Measurements from ENCODE around the gene SCAF11.

DNA sequence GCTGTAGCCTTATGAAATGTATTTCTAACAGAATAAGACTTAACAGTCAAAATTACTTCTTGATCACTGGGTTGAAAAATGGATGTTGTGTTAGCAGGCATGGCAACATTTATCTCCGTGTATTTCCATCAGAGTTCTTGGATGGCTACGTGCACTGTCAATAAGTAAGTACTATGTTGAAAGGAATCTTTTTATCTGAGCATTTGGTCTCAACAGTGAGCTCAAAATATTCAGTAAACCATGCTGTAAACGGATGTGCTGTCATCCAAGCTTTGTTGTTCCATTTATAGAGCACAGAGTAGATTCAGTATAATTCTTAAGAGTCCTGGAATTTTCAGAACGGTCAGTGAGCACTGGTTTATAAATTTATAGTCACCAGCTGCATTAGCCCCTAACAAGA is 15.5 kb downstream of the SCAF11 start:
- TF ChIP-seq SMC3 (IDR thresholded peaks at IDR 0.05), result no peak
- TF ChIP-seq, protein P1, sequence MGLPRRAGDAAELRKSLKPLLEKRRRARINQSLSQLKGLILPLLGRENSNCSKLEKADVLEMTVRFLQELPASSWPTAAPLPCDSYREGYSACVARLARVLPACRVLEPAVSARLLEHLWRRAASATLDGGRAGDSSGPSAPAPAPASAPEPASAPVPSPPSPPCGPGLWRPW (IDR thresholded peaks at IDR 0.05), result no peak
- TF ChIP-seq, protein P2, sequence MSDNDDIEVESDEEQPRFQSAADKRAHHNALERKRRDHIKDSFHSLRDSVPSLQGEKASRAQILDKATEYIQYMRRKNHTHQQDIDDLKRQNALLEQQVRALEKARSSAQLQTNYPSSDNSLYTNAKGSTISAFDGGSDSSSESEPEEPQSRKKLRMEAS (IDR thresholded peaks at IDR 0.05), result no peak
- TF ChIP-seq CTCF (IDR thresholded peaks at IDR 0.05), result no peak
- no peak for TF ChIP-seq JUNB (IDR thresholded peaks at IDR 0.05)
- TF ChIP-seq, protein P3, sequence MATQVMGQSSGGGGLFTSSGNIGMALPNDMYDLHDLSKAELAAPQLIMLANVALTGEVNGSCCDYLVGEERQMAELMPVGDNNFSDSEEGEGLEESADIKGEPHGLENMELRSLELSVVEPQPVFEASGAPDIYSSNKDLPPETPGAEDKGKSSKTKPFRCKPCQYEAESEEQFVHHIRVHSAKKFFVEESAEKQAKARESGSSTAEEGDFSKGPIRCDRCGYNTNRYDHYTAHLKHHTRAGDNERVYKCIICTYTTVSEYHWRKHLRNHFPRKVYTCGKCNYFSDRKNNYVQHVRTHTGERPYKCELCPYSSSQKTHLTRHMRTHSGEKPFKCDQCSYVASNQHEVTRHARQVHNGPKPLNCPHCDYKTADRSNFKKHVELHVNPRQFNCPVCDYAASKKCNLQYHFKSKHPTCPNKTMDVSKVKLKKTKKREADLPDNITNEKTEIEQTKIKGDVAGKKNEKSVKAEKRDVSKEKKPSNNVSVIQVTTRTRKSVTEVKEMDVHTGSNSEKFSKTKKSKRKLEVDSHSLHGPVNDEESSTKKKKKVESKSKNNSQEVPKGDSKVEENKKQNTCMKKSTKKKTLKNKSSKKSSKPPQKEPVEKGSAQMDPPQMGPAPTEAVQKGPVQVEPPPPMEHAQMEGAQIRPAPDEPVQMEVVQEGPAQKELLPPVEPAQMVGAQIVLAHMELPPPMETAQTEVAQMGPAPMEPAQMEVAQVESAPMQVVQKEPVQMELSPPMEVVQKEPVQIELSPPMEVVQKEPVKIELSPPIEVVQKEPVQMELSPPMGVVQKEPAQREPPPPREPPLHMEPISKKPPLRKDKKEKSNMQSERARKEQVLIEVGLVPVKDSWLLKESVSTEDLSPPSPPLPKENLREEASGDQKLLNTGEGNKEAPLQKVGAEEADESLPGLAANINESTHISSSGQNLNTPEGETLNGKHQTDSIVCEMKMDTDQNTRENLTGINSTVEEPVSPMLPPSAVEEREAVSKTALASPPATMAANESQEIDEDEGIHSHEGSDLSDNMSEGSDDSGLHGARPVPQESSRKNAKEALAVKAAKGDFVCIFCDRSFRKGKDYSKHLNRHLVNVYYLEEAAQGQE (IDR thresholded peaks at IDR 0.05), result no peak
- TF ChIP-seq PHF8 (IDR thresholded peaks at IDR 0.05; ENCODE audit: borderline replicate concordance, low read depth), result no peak
- no peak for TF ChIP-seq MAZ (IDR thresholded peaks at IDR 0.05; ENCODE audit: borderline replicate concordance, low read depth, low read length)

All from A549 (cell line).